ENCODE results near the gene AMN. TPM values are rescaled to one million over a fixed set of nuclear protein-coding genes. Genes with fewer than 3 reads are reported as not detected.
A peak's percentile ranks its signal among the peaks of the same experiment; 100 is the strongest.

AMN gene
- total RNA-seq, 2 experiments from 2014 or later = 2.6 to 2.8 TPM

DNA sequence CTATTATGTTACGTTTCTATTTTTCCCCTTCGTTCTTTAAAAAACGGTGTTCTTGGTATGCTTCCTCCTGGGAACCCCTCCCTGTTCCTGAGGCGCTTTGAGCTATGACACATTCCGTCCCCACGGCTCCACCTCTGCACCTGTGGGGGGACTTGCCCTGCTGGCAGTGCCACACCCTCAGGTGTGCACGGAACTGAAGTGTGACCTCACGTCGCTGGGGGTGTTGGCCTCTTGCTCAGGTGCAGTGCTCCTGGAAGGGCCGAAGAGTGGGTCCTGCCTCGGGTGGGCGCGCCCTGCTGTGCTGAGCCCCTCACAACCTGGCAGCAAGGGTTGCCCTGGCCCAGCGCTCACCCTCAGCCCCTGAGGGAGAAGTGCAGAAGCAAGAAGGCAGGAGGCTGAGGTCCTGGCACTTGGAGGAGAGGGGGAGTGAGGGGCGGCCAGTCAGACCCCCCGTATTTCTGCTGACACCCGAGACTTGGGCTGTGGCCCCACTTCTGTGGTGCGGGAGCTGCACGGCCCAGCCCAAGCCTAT is 4.9 kb downstream of the AMN start:
- POLR2A ChIA-PET = interaction anchor here (1.9 kb wide), 1 partner anchor 22 kb away, joined by 6 read pairs; no protein-coding TSS in a partner anchor
- DNase-seq = no peak

DNA sequence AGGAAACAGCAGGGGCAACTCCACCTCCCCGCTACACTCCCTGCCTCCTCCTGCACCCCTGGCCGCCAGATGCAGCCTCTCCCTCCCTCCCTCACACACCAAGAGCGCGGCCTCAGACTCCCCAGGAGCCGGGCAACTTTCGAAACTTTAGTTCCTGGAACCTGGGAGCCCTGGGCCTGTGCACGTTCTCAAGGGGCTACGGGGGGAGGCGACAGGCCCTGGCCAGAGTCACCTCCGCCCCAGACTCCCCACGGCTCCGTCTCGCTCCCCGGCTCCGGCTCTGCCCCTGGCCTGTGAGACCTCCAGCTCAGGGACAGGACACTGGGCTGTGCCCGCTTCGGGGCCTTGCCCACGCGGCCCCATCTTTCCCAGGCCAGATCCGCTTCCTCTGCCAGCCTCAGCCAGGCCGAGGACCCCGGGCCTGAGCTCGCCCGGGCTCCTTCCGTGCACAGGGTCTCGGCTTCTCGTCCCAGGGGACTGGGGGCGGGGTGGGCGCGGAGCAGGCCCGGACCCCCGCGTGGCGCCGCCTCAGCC is 5.5 kb downstream of the AMN start:
- intact Hi-C loops (cut with DNase I, micrococcal nuclease) = loop anchor here in 1 of 2 experiments (5.0 to 10.0 kb wide), 2 partner anchors 333 to 406 kb away; partner anchors contain the start of gene RCOR1
- ATAC-seq (ENCODE audit: poor library complexity) (peak; percentile 19), DNase-seq (peak in 3 of 14 experiments; percentile 14 to 47 (median 46))
- H3K27me3 Mint-ChIP-seq = peaks cover 27% of the 10 kb centered on the region
- no peaks in the 10 kb centered on the region for H3K9me3 Mint-ChIP-seq
- H3K4me3 Mint-ChIP-seq = peak overlapping the region; percentile 48
- peaks cover 16% of the 10 kb centered on the region for H3K4me1 Mint-ChIP-seq (ENCODE audit: low read depth)
- ChIA-PET CTCF (no interaction called here), POLR2A (interaction anchor here (0.6 to 1.9 kb wide), 4 partner anchors 19 to 334 kb away, joined by 3 to 6 read pairs (median 3); no protein-coding TSS in a partner anchor)
- H3K4me1 ChIP-seq (ENCODE audit: insufficient read depth, low read length) = peaks cover 46% of the 10 kb centered on the region
- no peaks in the 10 kb centered on the region for H3K36me3 ChIP-seq (ENCODE audit: insufficient read depth, low read length)
- peaks cover 49 to 51% of the 10 kb centered on the region in 2 experiments for H3K27me3 ChIP-seq (ENCODE audit: control insufficient read depth in 1 of 2, insufficient read depth in 2 of 2, low read length in 2 of 2)
- TF ChIP-seq, protein P1, sequence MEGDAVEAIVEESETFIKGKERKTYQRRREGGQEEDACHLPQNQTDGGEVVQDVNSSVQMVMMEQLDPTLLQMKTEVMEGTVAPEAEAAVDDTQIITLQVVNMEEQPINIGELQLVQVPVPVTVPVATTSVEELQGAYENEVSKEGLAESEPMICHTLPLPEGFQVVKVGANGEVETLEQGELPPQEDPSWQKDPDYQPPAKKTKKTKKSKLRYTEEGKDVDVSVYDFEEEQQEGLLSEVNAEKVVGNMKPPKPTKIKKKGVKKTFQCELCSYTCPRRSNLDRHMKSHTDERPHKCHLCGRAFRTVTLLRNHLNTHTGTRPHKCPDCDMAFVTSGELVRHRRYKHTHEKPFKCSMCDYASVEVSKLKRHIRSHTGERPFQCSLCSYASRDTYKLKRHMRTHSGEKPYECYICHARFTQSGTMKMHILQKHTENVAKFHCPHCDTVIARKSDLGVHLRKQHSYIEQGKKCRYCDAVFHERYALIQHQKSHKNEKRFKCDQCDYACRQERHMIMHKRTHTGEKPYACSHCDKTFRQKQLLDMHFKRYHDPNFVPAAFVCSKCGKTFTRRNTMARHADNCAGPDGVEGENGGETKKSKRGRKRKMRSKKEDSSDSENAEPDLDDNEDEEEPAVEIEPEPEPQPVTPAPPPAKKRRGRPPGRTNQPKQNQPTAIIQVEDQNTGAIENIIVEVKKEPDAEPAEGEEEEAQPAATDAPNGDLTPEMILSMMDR (IDR thresholded peaks at IDR 0.05) = no peak
- H3K4me3 ChIP-seq (ENCODE audit: low read length) = peak overlapping the region; percentile 54
- H3K27ac ChIP-seq (ENCODE audit: low read depth in 1 of 2, low read length in 2 of 2) = no peak overlapping the region
- H3K36me3 Mint-ChIP-seq (ENCODE audit: low read depth) = no peaks in the 10 kb centered on the region
- H3K27ac Mint-ChIP-seq = no peak overlapping the region
- H3K9me3 ChIP-seq (ENCODE audit: control insufficient read depth in 1 of 2, insufficient read depth in 1 of 2, low read length in 2 of 2) = peaks cover 0 to 23% of the 10 kb centered on the region in 2 experiments

More for the DNA sequence above, 4.9 kb downstream of the AMN start:
- Mint-ChIP-seq H3K4me1 (ENCODE audit: low read depth) (peaks cover 16% of the 10 kb centered on the region), H3K4me3 (peak overlapping the region; percentile 48), H3K36me3 (ENCODE audit: low read depth) (no peaks in the 10 kb centered on the region), H3K9me3 (no peaks in the 10 kb centered on the region), H3K27ac (no peak overlapping the region), H3K27me3 (peaks cover 27% of the 10 kb centered on the region)
- Histone ChIP-seq H3K4me3 (ENCODE audit: low read length) (peak overlapping the region; percentile 54), H3K36me3 (ENCODE audit: insufficient read depth, low read length) (no peaks in the 10 kb centered on the region), H3K4me1 (ENCODE audit: insufficient read depth, low read length) (peaks cover 52% of the 10 kb centered on the region), H3K27ac (ENCODE audit: low read depth in 1 of 2, low read length in 2 of 2) (no peak overlapping the region), H3K9me3 (ENCODE audit: control insufficient read depth in 1 of 2, insufficient read depth in 1 of 2, low read length in 2 of 2) (peaks cover 0 to 28% of the 10 kb centered on the region in 2 experiments), H3K27me3 (ENCODE audit: control insufficient read depth in 1 of 2, insufficient read depth in 2 of 2, low read length in 2 of 2) (peaks cover 49 to 51% of the 10 kb centered on the region in 2 experiments)
- TF ChIP-seq, protein P1 (IDR thresholded peaks at IDR 0.05) = no peak
- intact Hi-C loops (cut with DNase I, micrococcal nuclease) = loop anchor here in 1 of 2 experiments (5.0 to 10.0 kb wide), 2 partner anchors 333 to 405 kb away; partner anchors contain the start of gene RCOR1
- ATAC-seq (ENCODE audit: poor library complexity) = no peak
- CTCF ChIA-PET = no interaction called here

- CTCF ChIA-PET = no interaction called here
- peaks cover 0 to 19% of the 10 kb centered on the region in 2 experiments for H3K9me3 ChIP-seq (ENCODE audit: control insufficient read depth in 1 of 2, insufficient read depth in 1 of 2, low read length in 2 of 2)
- intact Hi-C loops (cut with DNase I, micrococcal nuclease) = loop anchor here in 1 of 2 experiments (5.0 to 10.0 kb wide), 2 partner anchors 334 to 406 kb away; partner anchors contain the start of gene RCOR1
Observed at GRCh38 chr14:102928412-102929240, 6.2 kb downstream of the AMN start.

More at GRCh38 chr14:102928412-102929240, 6.2 kb downstream of the AMN start:
- Mint-ChIP-seq H3K27ac (no peak overlapping the region), H3K4me3 (peak overlapping the region; percentile 73), H3K27me3 (peaks cover 27% of the 10 kb centered on the region), H3K4me1 (ENCODE audit: low read depth) (peaks cover 16% of the 10 kb centered on the region), H3K36me3 (ENCODE audit: low read depth) (no peaks in the 10 kb centered on the region), H3K9me3 (no peaks in the 10 kb centered on the region)
- TF ChIP-seq, protein P1 (IDR thresholded peaks at IDR 0.05) = no peak
- DNase-seq (peak; percentile 55 to 92 (median 78)), ATAC-seq (ENCODE audit: poor library complexity) (peak; percentile 86)
- Histone ChIP-seq H3K4me3 (ENCODE audit: low read length) (peak overlapping the region; percentile 54), H3K36me3 (ENCODE audit: insufficient read depth, low read length) (no peaks in the 10 kb centered on the region), H3K27ac (ENCODE audit: low read depth in 1 of 2, low read length in 2 of 2) (no peak overlapping the region), H3K27me3 (ENCODE audit: control insufficient read depth in 1 of 2, insufficient read depth in 2 of 2, low read length in 2 of 2) (peaks cover 44% of the 10 kb centered on the region in 2 experiments), H3K4me1 (ENCODE audit: insufficient read depth, low read length) (peaks cover 39% of the 10 kb centered on the region)
- POLR2A ChIA-PET = interaction anchor here (0.6 to 1.9 kb wide), 4 partner anchors 18 to 334 kb away, joined by 3 to 6 read pairs (median 3); no protein-coding TSS in a partner anchor

Data from CD4-positive, alpha-beta T cell (primary cell).